ENCODE results near the gene SNTN.

The SNTN gene

DNA sequence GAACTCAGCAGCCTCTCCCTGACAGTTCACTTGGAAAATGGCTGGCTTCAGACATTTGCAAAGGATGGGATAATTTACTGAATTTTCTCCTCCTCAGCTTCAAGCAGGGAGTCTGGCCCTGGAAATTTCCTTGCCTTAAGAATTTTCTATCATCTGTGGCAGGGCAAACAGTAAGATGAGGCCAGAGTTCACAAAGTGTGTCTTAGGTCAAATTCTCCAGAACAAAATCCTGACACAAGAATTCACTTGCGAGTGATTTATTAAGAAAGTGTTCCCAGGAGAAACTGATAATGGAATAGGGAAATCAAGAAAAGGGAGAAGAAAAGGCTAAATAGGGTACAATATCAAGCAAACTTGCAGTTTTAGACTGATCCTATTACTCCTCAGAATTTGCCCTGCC lies 55.3 kb downstream of the SNTN start:
- DNase-seq (ENCODE audit: low read depth, low spot score), result no peak
- no peak overlapping the region for H3K4me3 ChIP-seq (ENCODE audit: low read depth, low read length)
- in situ Hi-C loops (cut with HindIII; ENCODE audit: low sequenced_read_pairs), result no loop called here
- TF ChIP-seq, protein P1, sequence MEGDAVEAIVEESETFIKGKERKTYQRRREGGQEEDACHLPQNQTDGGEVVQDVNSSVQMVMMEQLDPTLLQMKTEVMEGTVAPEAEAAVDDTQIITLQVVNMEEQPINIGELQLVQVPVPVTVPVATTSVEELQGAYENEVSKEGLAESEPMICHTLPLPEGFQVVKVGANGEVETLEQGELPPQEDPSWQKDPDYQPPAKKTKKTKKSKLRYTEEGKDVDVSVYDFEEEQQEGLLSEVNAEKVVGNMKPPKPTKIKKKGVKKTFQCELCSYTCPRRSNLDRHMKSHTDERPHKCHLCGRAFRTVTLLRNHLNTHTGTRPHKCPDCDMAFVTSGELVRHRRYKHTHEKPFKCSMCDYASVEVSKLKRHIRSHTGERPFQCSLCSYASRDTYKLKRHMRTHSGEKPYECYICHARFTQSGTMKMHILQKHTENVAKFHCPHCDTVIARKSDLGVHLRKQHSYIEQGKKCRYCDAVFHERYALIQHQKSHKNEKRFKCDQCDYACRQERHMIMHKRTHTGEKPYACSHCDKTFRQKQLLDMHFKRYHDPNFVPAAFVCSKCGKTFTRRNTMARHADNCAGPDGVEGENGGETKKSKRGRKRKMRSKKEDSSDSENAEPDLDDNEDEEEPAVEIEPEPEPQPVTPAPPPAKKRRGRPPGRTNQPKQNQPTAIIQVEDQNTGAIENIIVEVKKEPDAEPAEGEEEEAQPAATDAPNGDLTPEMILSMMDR (IDR thresholded peaks at IDR 0.05; ENCODE audit: low read depth, low read length), result no peak

DNA sequence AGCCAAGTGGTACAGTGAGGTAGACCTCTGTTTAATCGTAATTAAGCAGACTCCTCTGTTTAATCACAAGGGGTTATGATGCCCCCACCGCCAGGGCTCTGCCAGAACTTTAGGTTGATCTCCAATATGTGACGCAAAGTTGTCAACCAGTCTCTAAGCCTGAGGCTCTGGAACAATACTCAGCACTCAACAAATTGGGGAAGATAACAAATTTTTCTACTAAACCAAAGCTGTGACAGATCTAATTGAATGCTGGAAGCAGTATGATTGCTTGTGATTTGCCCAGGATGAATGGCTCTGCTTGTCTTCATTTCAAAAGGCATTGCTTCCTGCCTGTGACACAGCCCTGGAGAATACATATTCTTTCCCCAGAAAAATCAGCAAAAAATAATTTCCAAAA lies 57.1 kb downstream of the SNTN start:
- TF ChIP-seq, protein P1 (IDR thresholded peaks at IDR 0.05; ENCODE audit: low read depth, low read length), result no peak
- in situ Hi-C loops (cut with HindIII; ENCODE audit: low sequenced_read_pairs), result no loop called here
- no peak overlapping the region for H3K4me3 ChIP-seq (ENCODE audit: low read depth, low read length)
- DNase-seq (ENCODE audit: low read depth, low spot score), result no peak
